Measurements from ENCODE around the gene RAPGEFL1.
"Not testable (repeated sequence)": the region's sequence is repeated elsewhere in the genome, so short reads cannot be mapped to it uniquely, and the experiment has no call there.

Gene RAPGEFL1

GRCh38 chr17:40177275-40177874 lies at the start of gene RAPGEFL1:
Gene RAPGEFL1 (plus strand): TSS chr17:40177470. CDS start chr17:40177862, 392 bp downstream.
- DNase-seq (ENCODE audit: low read depth), result peak; percentile 85

- no peak for DNase-seq (ENCODE audit: low read depth)
Observed at GRCh38 chr17:40129498-40129897, 47.8 kb upstream of the RAPGEFL1 start.

DNA sequence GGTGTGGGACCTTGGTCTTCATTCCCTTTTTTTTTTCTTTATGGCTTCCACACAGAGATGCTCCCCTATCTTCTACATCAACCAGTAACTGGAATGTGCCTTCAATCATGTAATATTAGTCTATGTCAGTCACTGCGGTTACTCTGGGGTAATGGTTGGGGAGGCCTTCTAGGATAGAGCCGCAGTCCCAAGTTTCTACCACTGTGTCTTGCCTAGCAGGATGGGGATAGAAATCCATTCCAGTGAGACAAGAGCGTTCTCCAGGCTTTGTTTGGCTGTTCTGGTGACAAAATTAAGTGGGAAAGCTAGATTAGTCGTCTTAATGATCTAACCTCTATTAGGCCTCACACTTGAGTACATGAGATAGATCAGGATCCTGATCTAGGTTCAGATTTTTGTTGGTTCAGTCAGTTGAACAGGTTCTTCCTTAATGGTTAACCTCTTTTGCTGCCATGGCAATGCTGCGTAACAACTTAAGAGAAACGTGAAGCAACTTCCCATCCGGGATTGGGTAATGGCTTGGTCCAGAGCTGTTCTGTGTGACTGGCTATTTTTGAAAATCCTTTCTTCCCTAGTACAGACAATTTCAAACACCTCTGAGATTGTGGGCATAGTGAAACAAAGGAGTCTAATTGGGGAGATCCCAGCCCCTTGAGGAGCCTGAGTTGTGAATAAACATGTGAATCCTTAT lies 46.8 kb upstream of the RAPGEFL1 start:
- no peak for DNase-seq (ENCODE audit: low read depth)

- DNase-seq (ENCODE audit: low read depth), result no peak
Observed at GRCh38 chr17:40134184-40134583, 43.1 kb upstream of the RAPGEFL1 start.

DNA sequence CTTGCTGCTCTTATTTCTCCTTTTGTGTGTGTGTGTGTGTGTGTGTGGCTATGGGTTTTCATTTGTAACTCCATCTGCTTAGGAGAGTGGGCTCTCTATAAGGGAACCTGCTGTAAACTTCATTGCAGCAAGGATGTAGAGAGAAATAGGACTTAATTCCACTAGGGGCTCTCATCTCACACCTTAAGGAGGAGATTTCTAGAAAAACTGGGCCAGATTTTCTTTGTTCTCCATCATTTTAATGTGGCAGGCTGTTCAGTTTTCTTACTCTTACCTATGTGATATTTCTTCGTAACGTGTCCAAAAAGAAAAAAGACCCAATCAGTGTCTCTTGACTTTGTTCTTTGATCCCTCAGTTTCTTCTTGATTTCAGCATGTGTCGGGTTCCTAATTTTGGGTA lies 41.5 kb upstream of the RAPGEFL1 start:
- DNase-seq (ENCODE audit: low read depth), result no peak

GRCh38 chr17:40139566-40140058 lies 37.7 kb upstream of the RAPGEFL1 start:
- no peak for DNase-seq (ENCODE audit: low read depth)

- not testable (repeated sequence) for DNase-seq (ENCODE audit: low read depth)
Observed at GRCh38 chr17:40143166-40143565, 34.1 kb upstream of the RAPGEFL1 start.

GRCh38 chr17:40145476-40145875 lies 31.8 kb upstream of the RAPGEFL1 start:
- no peak for DNase-seq (ENCODE audit: low read depth)

GRCh38 chr17:40148527-40148926 lies 28.7 kb upstream of the RAPGEFL1 start:
- no peak for DNase-seq (ENCODE audit: low read depth)

DNA sequence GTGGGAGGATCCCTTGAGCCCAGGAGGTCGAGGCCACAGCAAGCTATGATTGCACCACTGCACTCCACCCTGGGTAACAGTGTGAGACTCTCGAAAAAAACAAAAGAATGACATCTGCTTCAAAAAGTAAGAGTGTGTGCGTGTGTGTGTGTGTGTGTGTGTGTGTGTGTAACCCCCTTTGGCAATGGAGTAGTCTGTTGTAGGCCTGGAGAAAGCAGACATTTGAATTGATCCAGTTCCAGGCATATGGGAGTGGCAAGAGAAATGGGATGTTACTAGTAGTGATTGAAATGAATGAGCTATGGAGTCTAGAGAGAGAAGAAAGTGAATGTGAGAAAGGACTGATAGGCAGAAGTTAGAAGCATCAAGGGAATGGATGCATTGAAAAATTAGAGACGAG lies 27.0 kb upstream of the RAPGEFL1 start:
- no peak for DNase-seq (ENCODE audit: low read depth)

DNA sequence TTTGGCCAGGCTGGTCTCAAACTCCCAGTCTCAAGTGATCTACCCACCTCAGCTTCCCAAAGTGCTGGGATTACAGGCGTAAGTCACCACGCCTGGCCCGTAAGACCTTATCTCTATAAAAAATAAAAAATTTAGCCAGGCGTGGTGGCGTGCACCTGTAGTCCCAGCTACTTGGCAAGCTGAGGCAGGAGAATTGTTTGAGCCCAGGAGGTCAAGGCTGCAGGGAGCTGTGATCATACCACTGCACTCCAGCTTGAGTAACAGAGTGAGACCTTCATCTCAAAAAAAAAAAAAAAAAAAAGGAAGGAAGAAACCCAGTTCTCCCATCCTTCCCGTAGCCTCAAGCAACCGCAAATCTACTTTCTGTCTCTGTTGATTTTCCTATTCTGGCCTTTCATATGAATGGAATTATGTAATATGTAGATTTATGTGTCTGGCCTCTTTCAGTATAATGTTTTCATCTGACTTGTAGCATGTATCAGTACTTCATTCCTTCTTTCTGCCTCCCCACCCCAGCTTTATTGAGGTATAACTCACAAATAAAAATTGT lies 25.8 kb upstream of the RAPGEFL1 start:
- no peak for DNase-seq (ENCODE audit: low read depth)

DNA sequence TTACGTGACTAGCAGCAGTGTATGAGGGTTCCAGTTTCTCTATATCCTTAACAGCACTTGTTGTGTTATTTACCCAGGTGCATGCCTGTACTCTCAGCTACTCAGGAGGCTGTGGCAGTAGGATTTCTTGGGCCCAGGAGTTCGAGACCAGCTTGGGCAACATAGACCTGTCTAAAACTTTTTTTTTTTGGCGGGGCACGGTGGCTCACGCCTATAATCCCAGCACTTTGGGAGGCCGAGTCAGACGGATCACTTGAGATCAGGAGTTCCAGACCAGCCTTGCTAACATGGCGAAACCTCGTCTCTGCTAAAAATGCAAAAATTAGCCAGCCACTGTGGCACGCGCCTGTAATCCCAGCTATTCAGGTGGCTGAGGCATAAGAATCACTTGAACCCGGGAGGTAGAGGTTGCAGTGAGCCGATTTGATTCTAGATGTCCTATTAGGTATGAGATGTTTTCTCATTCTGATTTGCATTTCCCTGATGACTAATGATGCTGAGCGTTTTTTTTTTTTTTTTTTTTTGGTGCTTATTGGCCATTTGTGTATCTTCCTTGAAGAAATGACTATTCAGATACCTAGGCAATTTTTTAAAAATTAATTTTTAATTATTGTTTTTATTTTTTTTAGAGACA lies 23.6 kb upstream of the RAPGEFL1 start:
- no peak for DNase-seq (ENCODE audit: low read depth)

DNA sequence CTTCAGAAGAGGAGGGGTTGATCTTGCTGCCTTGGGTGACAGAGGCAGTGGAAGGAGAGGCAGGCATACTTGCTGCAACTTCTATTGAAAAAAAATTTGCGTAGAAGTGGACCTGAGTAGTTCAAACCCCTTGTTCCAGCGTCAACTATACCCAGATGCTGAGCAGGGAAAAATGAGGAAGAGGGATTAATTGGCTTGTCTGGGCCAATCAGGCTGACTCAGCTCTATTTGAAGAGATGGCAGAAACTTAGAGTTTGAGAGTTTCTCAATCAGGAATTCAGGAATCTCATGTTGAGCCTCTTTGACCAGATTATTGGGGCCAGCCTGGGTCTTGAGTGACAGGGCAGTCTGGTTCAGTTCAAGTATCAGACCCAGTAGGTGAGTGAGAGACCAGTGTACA lies 19.3 kb upstream of the RAPGEFL1 start:
- DNase-seq (ENCODE audit: low read depth), result no peak

DNA sequence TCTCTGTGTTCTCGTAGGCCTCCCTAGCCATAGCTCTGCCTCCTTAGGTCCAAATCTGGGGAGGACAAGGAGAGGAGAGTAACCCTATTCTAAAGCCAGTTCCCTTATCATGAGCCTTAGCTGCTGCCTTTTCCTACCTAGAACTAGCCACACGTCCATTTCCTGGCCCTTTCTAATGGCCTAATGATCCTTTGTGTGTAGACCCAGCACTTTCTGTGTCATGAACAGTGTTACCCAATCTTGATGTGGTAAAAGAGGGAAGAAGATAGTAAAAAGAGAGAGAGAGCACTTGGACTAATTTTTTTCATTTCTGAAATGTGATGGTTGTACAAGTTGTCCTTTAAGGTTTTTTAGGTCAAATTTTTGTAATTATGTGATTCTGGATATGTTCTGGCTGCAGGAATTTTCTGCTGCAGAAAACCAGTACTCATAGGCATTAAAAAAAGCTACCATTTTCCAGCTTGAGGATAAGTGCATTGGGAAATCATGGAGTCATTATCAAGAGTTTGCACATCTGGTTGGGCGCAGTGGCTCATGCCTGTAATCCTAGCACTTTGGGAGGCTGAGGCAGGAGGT lies 18.7 kb upstream of the RAPGEFL1 start:
- DNase-seq (ENCODE audit: low read depth), result no peak

DNA sequence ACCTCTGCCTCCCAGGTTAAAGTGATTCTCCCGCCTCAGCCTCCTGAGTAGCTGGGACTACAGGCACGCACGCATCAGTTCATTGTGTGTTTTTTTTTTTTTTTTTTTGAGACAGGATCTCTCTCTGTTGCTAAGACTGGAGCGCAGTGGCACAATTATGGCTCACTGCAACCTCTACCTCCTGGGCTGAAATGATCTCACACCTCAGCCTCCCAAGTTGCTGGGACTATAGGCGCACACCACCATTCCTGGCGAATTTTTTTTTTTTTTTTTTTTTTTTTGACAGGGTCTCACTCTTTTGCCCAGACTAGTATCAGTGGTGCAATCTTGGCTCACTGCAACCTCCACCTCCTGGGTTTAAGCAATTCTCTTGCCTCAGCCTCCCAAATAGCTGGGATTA lies 17.8 kb upstream of the RAPGEFL1 start:
- no peak for DNase-seq (ENCODE audit: low read depth)

- no peak for DNase-seq (ENCODE audit: low read depth)
Observed at GRCh38 chr17:40167685-40168261, 9.5 kb upstream of the RAPGEFL1 start.

DNA sequence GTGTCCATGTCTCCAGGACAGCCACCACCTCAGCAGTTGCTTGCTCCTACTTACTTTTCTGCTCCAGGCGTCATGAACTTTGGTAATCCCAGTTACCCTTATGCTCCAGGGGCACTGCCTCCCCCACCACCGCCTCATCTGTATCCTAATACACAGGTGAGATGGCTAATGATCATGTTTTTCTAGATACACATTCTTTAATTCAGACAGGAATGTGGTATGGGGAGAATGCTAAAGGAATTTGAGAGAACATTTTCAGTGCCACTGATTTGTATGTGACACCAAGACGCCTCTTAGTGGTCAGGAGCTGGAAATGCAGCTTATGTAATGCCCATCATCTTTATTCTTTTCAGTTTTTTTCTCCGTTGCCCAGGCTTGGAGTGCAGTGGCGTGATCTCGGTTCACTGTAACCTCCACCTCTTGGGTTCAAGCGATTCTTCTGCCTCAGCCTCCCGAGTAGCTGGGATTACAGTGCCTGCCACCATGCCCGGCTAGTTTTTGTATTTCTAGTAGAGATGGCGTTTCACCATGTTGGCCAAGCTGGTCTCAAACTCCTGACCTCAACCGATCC lies 8.9 kb upstream of the RAPGEFL1 start:
- no peak for DNase-seq (ENCODE audit: low read depth)

DNA sequence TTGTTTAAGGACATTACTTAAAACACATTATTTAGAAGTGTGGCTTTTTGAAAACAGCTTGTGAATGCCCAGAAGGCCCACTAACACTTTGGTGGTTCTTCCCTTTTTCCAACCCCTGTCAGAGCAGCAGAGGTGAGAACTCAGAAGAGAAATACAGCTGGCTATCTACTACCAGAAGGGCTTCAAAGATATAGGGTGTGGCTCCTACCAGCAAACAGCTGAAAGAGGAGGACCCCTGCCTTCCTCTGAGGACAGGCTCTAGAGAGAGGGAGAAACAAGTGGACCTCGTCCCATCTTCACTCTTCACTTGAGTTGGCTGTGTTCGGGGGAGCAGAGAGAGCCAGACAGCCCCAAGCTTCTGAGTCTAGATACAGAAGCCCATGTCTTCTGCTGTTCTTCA lies 6.9 kb upstream of the RAPGEFL1 start:
- no peak for DNase-seq (ENCODE audit: low read depth)

- no peak for DNase-seq (ENCODE audit: low read depth)
Observed at GRCh38 chr17:40171750-40172149, 5.5 kb upstream of the RAPGEFL1 start.

DNA sequence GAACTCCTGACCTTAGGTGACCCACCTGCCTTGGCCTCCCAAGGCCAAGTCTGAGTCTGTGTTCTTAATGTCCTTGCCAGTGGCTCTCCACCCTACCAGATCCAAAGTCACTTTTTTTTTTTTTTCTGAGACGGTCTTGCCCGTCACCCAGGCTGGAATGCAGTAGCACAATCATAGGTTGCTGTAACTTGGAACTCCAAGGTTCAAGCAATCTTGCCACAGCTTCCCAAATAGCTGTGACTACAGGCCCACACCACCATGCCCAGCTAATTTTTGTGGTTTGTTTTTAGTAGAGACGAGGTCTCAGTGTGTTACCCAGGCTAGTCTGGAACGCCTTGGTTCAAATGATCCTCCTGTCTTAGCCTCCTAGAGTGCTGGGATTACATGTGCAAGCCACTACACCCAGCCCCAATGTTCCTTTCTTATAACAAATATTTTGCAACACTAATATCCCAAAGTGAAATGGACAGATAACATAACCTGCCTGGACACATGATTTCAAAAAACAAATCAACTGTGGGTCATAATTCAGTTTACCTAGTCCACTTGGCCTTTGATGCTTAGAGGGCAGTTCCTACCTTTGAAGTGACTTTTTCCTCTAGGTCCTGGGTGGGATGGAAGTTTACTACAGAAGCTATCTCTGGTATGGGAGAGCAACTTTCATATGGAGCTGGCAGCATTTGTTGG lies 4.0 kb upstream of the RAPGEFL1 start:
- DNase-seq (ENCODE audit: low read depth), result no peak

GRCh38 chr17:40173778-40174135 lies 3.5 kb upstream of the RAPGEFL1 start:
- no peak for DNase-seq (ENCODE audit: low read depth)
